Liver (tissue), 9 donors: ENCODE results near the gene PREX1. TPM values are rescaled to one million over a fixed set of nuclear protein-coding genes. Genes with fewer than 3 reads are reported as not detected.

ENCODE experiments used
- DNase-seq: peaks from one replicate; pipeline ENCODE4 v3.0.0-alpha.2; 2017; ENCODE audit warnings: low spot score
- H3K27ac ChIP-seq, 2 donors: one replicate each; pipeline ENCODE4 v1.7.0; 2013; ENCODE audit warnings: inconsistent platforms in 2 of 2, low read length in 2 of 2, control low read depth in 1 of 2, low read depth in 1 of 2, mild to moderate bottlenecking in 1 of 2
- H3K27me3 ChIP-seq, 4 donors: one replicate each; pipeline versions ENCODE4 v1.6.1 to v1.7.0; 2013; ENCODE audit warnings: low read length in 3 of 4, inconsistent platforms in 1 of 4, mild to moderate bottlenecking in 1 of 4, moderate library complexity in 1 of 4; ENCODE audit not compliant: control insufficient read depth in 4 of 4, insufficient read depth in 4 of 4
- H3K36me3 ChIP-seq, 4 donors: one replicate each; pipeline versions ENCODE4 v1.6.1 to v1.7.0; 2013; ENCODE audit warnings: low read length in 3 of 4, mild to moderate bottlenecking in 3 of 4, low read depth in 1 of 4, moderate library complexity in 1 of 4; ENCODE audit not compliant: control insufficient read depth in 4 of 4, insufficient read depth in 3 of 4
- H3K4me1 ChIP-seq, 4 donors: one replicate each; pipeline versions ENCODE4 v1.6.1 to v1.7.0; 2013; ENCODE audit warnings: low read length in 3 of 4, mild to moderate bottlenecking in 3 of 4, moderate library complexity in 1 of 4; ENCODE audit not compliant: control insufficient read depth in 4 of 4, insufficient read depth in 4 of 4
- H3K4me3 ChIP-seq, 3 donors: one replicate each; pipeline versions ENCODE4 v1.6.1 to v1.7.0; 2013; ENCODE audit warnings: low read length in 3 of 3, control low read depth in 1 of 3, low read depth in 1 of 3, mild to moderate bottlenecking in 1 of 3
- H3K9ac ChIP-seq, 2 donors: one replicate each; pipeline ENCODE4 v1.7.0; 2013; ENCODE audit warnings: low read length in 2 of 2, mild to moderate bottlenecking in 2 of 2, moderate library complexity in 2 of 2, control low read depth in 1 of 2, low read depth in 1 of 2
- H3K9me3 ChIP-seq, 4 donors: one replicate each; pipeline versions ENCODE4 v1.6.1 to v1.7.0; 2013; ENCODE audit warnings: low read length in 3 of 4; ENCODE audit not compliant: control insufficient read depth in 4 of 4
- ATF3 ChIP-seq: IDR thresholded peaks from 2 replicates; pipeline ENCODE4 v1.6.1; 2016; ENCODE audit warnings: antibody characterized with exemption
- CTCF ChIP-seq: fragments of 150-350 bp; IDR thresholded peaks from 2 replicates; pipeline ENCODE4 v1.5.1; 2017; ENCODE audit warnings: improper control_type of control experiment, low read depth, low read length; ENCODE audit not compliant: missing input control
- EGR1 ChIP-seq, 2 donors: IDR thresholded peaks; 2 replicates each; pipeline ENCODE4 v1.6.1; 2016 to 2018; ENCODE audit warnings: antibody characterized with exemption in 2 of 2, low read depth in 2 of 2
- FOXA1 ChIP-seq: IDR thresholded peaks from 2 replicates; pipeline ENCODE4 v1.6.1; 2016; ENCODE audit warnings: antibody characterized with exemption
- FOXA2 ChIP-seq: IDR thresholded peaks from 2 replicates; pipeline ENCODE4 v1.6.1; 2016; ENCODE audit warnings: antibody characterized with exemption
- GABPA ChIP-seq, 2 donors: IDR thresholded peaks in 1 of 2; conservative IDR thresholded peaks in 1 of 2; 2 replicates each; pipeline ENCODE4 v1.6.1; 2016; ENCODE audit warnings: antibody characterized with exemption in 2 of 2, mild to moderate bottlenecking in 1 of 2, moderate library complexity in 1 of 2
- HNF4A ChIP-seq, 2 donors: conservative IDR thresholded peaks; 2 replicates each; pipeline ENCODE4 v1.6.1; 2016; ENCODE audit warnings: antibody characterized with exemption in 2 of 2, mild to moderate bottlenecking in 2 of 2
- HNF4G ChIP-seq: IDR thresholded peaks from 2 replicates; pipeline ENCODE4 v1.6.1; 2016; ENCODE audit warnings: antibody characterized with exemption
- JUND ChIP-seq, 2 donors: IDR thresholded peaks; 2 replicates each; pipeline ENCODE4 v1.6.1; 2016; ENCODE audit warnings: antibody characterized with exemption in 2 of 2
- MAX ChIP-seq: IDR thresholded peaks from 2 replicates; pipeline ENCODE4 v1.6.1; 2016; ENCODE audit warnings: antibody characterized with exemption
- NR2F2 ChIP-seq: IDR thresholded peaks from 2 replicates; pipeline ENCODE4 v1.6.1; 2016; ENCODE audit warnings: antibody characterized with exemption
- RAD21 ChIP-seq, 2 donors: IDR thresholded peaks; 2 replicates each; pipeline ENCODE4 v1.6.1; 2016; ENCODE audit warnings: antibody characterized with exemption in 2 of 2, mild to moderate bottlenecking in 2 of 2
- RXRA ChIP-seq, 2 donors: IDR thresholded peaks; 2 replicates each; pipeline ENCODE4 v1.6.1; 2017 to 2018; ENCODE audit warnings: antibody characterized with exemption in 2 of 2, mild to moderate bottlenecking in 1 of 2
- SP1 ChIP-seq: IDR thresholded peaks from 2 replicates; pipeline ENCODE4 v1.6.1; 2018; ENCODE audit warnings: antibody characterized with exemption, mild to moderate bottlenecking
- TAF1 ChIP-seq: conservative IDR thresholded peaks from 2 replicates; pipeline ENCODE4 v1.6.1; 2016; ENCODE audit warnings: antibody characterized with exemption, mild to moderate bottlenecking
- YY1 ChIP-seq: IDR thresholded peaks from 2 replicates; pipeline ENCODE4 v1.6.1; 2016; ENCODE audit warnings: antibody characterized with exemption, mild to moderate bottlenecking
- WGBS: extraction: QIAGEN DNeasy Blood & Tissue Kit; methylation state at CpG from one replicate; pipeline ENCODE4 v1.1.7; 2013; 5-methylcytosine and 5-hydroxymethylcytosine counted together
- polyA plus RNA-seq, 2 donors: library from polyadenylated mRNA; stranded (reverse) in 1 of 2; unstranded in 1 of 2; fragments of 200-250 nt in 1 of 2; fragments of >200 nt in 1 of 2; fragmentation: Nextera tagmentation in 1 of 2; extraction: Ambion mirVana in 1 of 2; gene quantifications; one replicate each; pipeline versions ENCODE4 v1.2.1 to v1.2.3, GENCODE V29; 2013 to 2015
- total RNA-seq, 2 donors: library from RNA; depleted of rRNA; stranded (reverse); fragments of >200 nt; gene quantifications; one replicate each; pipeline ENCODE4 v1.2.3, GENCODE V29; 2014
- TF ChIP-seq, protein P1 (sequence below): IDR thresholded peaks from 2 replicates; pipeline ENCODE4 v1.6.1; 2016; ENCODE audit warnings: antibody characterized with exemption, mild to moderate bottlenecking
- TF ChIP-seq, protein P2 (sequence below): IDR thresholded peaks from 2 replicates; pipeline ENCODE4 v1.6.1; 2016; ENCODE audit warnings: antibody characterized with exemption
- donor health status: healthy.
- donor health status: healthy.
- donor health status: healthy.
- donor health status: healthy.
- donor health status: healthy.

PREX1 gene
- total and polyA plus RNA-seq, 4 donors: 2.2 to 18.0 (median 10.8) TPM

DNA sequence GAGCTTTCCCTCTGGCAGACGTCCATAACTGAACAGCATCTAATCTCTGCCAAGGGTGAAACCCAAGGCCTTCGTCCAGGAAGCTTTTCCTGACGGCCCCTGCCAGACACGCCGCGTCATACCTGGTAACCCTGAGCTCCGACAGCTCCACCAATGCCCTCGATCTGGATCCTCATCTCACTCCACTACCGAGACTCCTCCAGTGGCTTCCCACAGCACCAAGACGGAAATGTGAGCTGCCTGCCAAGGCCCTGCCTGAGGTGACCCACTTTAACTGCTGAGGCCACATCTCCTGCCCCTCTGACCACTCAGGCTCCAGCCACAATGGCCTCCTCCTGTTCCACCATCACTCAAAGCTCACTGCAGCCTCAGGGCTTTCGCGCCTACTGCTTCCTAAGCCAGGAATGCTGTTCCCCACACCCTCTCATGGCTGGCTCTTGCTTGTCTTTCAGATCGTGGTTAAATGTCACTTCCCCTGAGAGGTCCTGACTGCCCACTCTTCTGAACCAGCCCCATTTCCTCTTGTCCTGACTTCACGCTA is 143.2 kb downstream of the PREX1 start:
- H3K27me3 ChIP-seq: no peaks in the 10 kb centered on the region
- DNase-seq: no peak
- no peak overlapping the region for H3K9ac ChIP-seq
- TF ChIP-seq, protein P1, sequence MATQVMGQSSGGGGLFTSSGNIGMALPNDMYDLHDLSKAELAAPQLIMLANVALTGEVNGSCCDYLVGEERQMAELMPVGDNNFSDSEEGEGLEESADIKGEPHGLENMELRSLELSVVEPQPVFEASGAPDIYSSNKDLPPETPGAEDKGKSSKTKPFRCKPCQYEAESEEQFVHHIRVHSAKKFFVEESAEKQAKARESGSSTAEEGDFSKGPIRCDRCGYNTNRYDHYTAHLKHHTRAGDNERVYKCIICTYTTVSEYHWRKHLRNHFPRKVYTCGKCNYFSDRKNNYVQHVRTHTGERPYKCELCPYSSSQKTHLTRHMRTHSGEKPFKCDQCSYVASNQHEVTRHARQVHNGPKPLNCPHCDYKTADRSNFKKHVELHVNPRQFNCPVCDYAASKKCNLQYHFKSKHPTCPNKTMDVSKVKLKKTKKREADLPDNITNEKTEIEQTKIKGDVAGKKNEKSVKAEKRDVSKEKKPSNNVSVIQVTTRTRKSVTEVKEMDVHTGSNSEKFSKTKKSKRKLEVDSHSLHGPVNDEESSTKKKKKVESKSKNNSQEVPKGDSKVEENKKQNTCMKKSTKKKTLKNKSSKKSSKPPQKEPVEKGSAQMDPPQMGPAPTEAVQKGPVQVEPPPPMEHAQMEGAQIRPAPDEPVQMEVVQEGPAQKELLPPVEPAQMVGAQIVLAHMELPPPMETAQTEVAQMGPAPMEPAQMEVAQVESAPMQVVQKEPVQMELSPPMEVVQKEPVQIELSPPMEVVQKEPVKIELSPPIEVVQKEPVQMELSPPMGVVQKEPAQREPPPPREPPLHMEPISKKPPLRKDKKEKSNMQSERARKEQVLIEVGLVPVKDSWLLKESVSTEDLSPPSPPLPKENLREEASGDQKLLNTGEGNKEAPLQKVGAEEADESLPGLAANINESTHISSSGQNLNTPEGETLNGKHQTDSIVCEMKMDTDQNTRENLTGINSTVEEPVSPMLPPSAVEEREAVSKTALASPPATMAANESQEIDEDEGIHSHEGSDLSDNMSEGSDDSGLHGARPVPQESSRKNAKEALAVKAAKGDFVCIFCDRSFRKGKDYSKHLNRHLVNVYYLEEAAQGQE: no peak
- no peak for TF ChIP-seq NR2F2
- TF ChIP-seq HNF4G: no peak
- no peak for TF ChIP-seq ATF3
- TF ChIP-seq MAX: no peak
- TF ChIP-seq FOXA2: no peak
- no peak for TF ChIP-seq SP1
- TF ChIP-seq FOXA1: no peak
- TF ChIP-seq CTCF: no peak
- no peak for TF ChIP-seq JUND (IDR thresholded peaks at IDR 0.05)
- no peak for TF ChIP-seq EGR1 (IDR thresholded peaks at IDR 0.05; ENCODE audit: low read depth in 2 of 2)
- TF ChIP-seq RXRA (IDR thresholded peaks at IDR 0.05): no peak
- TF ChIP-seq, protein P2, sequence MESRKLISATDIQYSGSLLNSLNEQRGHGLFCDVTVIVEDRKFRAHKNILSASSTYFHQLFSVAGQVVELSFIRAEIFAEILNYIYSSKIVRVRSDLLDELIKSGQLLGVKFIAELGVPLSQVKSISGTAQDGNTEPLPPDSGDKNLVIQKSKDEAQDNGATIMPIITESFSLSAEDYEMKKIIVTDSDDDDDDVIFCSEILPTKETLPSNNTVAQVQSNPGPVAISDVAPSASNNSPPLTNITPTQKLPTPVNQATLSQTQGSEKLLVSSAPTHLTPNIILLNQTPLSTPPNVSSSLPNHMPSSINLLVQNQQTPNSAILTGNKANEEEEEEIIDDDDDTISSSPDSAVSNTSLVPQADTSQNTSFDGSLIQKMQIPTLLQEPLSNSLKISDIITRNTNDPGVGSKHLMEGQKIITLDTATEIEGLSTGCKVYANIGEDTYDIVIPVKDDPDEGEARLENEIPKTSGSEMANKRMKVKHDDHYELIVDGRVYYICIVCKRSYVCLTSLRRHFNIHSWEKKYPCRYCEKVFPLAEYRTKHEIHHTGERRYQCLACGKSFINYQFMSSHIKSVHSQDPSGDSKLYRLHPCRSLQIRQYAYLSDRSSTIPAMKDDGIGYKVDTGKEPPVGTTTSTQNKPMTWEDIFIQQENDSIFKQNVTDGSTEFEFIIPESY: no peak
- TF ChIP-seq GABPA (IDR thresholded peaks at IDR 0.05 in 1 of 2, conservative IDR thresholded peaks at IDR 0.05 in 1 of 2): no peak
- TF ChIP-seq HNF4A (conservative IDR thresholded peaks at IDR 0.05): no peak
- TF ChIP-seq YY1: no peak
- no peak for TF ChIP-seq TAF1
- TF ChIP-seq RAD21 (IDR thresholded peaks at IDR 0.05): no peak
- no peaks in the 10 kb centered on the region for H3K9me3 ChIP-seq
- H3K4me3 ChIP-seq: no peak overlapping the region
- peaks cover 5 to 34% (median 17%) of the 10 kb centered on the region in 4 donors for H3K4me1 ChIP-seq
- H3K27ac ChIP-seq: no peak overlapping the region
- no peaks in the 10 kb centered on the region for H3K36me3 ChIP-seq
- WGBS: 81% methylated on average over 14 of the region's 14 CpGs
